Activated CD4-positive, alpha-beta T cell treated with anti-CD3 and anti-CD28 coated beads, Interleukin-2, amount 50 U/mL, for 48 hours (primary cell): ENCODE results near the gene DGCR8.
"Not testable (repeated sequence)": the region's sequence is repeated elsewhere in the genome, so short reads cannot be mapped to it uniquely, and the experiment has no call there.

Source experiments
- DNase-seq, 2 experiments: peaks; one replicate each; pipeline ENCODE4 v3.0.0-alpha.2; 2020

Gene DGCR8

GRCh38 chr22:20156611-20157429 is 76.8 kb downstream of the DGCR8 start:
- peak; percentile 91 for DNase-seq

DNA sequence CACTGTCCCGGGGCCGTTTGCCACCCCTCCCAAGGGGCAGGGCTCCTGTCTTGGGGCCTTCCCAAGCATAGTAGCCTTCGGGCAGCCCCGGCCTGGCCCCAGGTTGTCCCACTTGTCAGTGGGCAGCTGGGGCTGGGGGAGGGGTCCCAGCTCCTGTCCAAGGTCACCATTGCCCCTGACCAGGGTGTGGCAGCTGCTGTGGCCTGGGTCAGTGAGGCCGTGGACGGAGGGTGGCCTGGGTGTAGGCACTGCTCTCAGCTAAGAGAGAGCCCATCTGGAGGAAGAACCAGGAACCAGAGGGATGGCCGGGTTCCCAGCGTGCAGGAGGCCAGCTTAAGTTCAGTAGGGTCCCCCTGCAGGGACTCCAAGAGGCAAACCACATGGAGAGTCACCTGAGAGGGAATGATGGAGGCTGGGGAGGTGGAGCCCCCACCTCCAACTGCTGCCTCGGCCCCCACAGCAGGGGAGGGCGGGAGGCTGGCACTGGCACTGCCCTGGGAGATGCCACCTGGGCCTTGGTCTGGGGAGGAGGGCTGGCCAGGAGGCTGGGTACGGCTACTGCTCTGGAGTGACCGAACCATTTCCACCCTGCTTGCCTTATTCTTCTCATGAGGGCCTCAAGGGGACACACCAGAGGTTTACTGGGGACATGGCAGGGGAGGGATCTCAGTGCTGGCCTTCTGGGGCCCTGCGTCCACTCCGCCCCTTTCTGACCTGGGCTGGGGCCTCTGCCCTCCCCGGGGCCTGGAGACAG is 77.6 kb downstream of the DGCR8 start:
- DNase-seq = no peak

- DNase-seq = no peak
Observed at GRCh38 chr22:20158391-20159036, 78.5 kb downstream of the DGCR8 start.

- no peak for DNase-seq
Observed at GRCh38 chr22:20159076-20159475, 79.0 kb downstream of the DGCR8 start.

GRCh38 chr22:20159531-20159930 is 79.5 kb downstream of the DGCR8 start:
- DNase-seq = not testable (repeated sequence)

GRCh38 chr22:20160041-20160440 is 80.0 kb downstream of the DGCR8 start:
- DNase-seq = no peak
